HepG2 (cell line): Measurements from ENCODE around the gene CKAP5. TPM values are rescaled to one million over a fixed set of nuclear protein-coding genes. Genes with fewer than 3 reads are reported as not detected.

Experiments used
- ATF7 ChIP-seq, 2 experiments: fragments of 450-650 bp in 1 of 2; sonication (generic) in 1 of 2; formaldehyde crosslinking in 1 of 2; IDR thresholded peaks; 2 replicates each; pipeline versions ENCODE4 v1.4.0 to v1.6.1; 2016 to 2020; ENCODE audit warnings: antibody characterized with exemption in 1 of 2, mild to moderate bottlenecking in 1 of 2, missing genetic modification reagents in 1 of 2
- BRCA1 ChIP-seq: sonication (generic); formaldehyde crosslinking; IDR thresholded peaks from 2 replicates; pipeline ENCODE4 v1.4.0; 2020; ENCODE audit warnings: missing genetic modification reagents
- DR1 ChIP-seq: sonication (generic); formaldehyde crosslinking; IDR thresholded peaks from 2 replicates; pipeline ENCODE4 v1.8.0; 2021; ENCODE audit warnings: mild to moderate bottlenecking, missing genetic modification reagents, inconsistent platforms
- ELF1 ChIP-seq: sonication (generic); formaldehyde crosslinking; IDR thresholded peaks from 2 replicates; pipeline ENCODE4 v1.4.0; 2020; ENCODE audit warnings: missing genetic modification reagents
- NR1H2 ChIP-seq: sonication (generic); formaldehyde crosslinking; IDR thresholded peaks from 2 replicates; pipeline ENCODE4 v1.8.1; 2022; ENCODE audit warnings: low read depth, missing genetic modification reagents, borderline replicate concordance
- SRSF1 ChIP-seq: fragments of 200-400 bp; formaldehyde crosslinking; optimal IDR thresholded peaks from 2 replicates; pipeline ENCODE3; 2017; ENCODE audit warnings: mild to moderate bottlenecking, low read depth, low read length, moderate library complexity
- STAG1 ChIP-seq: sonication (generic); formaldehyde crosslinking; IDR thresholded peaks from 2 replicates; pipeline ENCODE4 v1.4.0; 2020; ENCODE audit warnings: missing genetic modification reagents
- ZBTB42 ChIP-seq: sonication (generic); formaldehyde crosslinking; IDR thresholded peaks from 2 replicates; pipeline ENCODE4 v1.5.0; 2020; ENCODE audit warnings: mild to moderate bottlenecking, missing genetic modification reagents
- ZNF136 ChIP-seq: sonication (generic); formaldehyde crosslinking; IDR thresholded peaks from 2 replicates; pipeline ENCODE4 v1.8.1; 2022; ENCODE audit warnings: low read depth, mild to moderate bottlenecking, moderate library complexity, missing genetic modification reagents
- ZNF138 ChIP-seq: sonication (generic); formaldehyde crosslinking; IDR thresholded peaks from 2 replicates; pipeline ENCODE4 v1.5.0; 2020; ENCODE audit warnings: mild to moderate bottlenecking, low read depth, missing genetic modification reagents
- ZNF678 ChIP-seq: sonication (generic); formaldehyde crosslinking; IDR thresholded peaks from 2 replicates; pipeline ENCODE4 v1.4.0; 2020; ENCODE audit warnings: mild to moderate bottlenecking, missing genetic modification reagents
- ZSCAN25 ChIP-seq: sonication (generic); formaldehyde crosslinking; IDR thresholded peaks from 2 replicates; pipeline ENCODE4 v1.8.0; 2022; ENCODE audit warnings: mild to moderate bottlenecking, missing genetic modification reagents
- polyA plus RNA-seq, 8 experiments: library from polyadenylated mRNA; depleted of rRNA in 3 of 8; stranded (reverse) in 7 of 8; unstranded in 1 of 8; fragments of >200 nt; fragmentation: Illumina TruSeq in 4 of 8; extraction: Trizol in 4 of 8; gene quantifications; 2 replicates each; pipeline versions ENCODE4 v1.2.1 to v1.2.3, GENCODE V29; 2011 to 2016; ENCODE audit warnings: low read depth in 4 of 8, missing spikeins in 1 of 8, mixed read lengths in 1 of 8; ENCODE audit not compliant: insufficient read depth in 1 of 8
- total RNA-seq, 5 experiments: library from RNA; depleted of rRNA; stranded (reverse); fragments of >200 nt; fragmentation: Illumina TruSeq; extraction: Trizol; gene quantifications; 2 replicates each; pipeline ENCODE4 v1.2.3, GENCODE V29; 2016; ENCODE audit warnings: low read depth in 1 of 5
- TF ChIP-seq, protein P1 (sequence below): sonication (generic); formaldehyde crosslinking; IDR thresholded peaks from 2 replicates; pipeline ENCODE4 v1.5.0; 2020; ENCODE audit warnings: mild to moderate bottlenecking, low read depth, missing genetic modification reagents, borderline replicate concordance
- TF ChIP-seq, protein P2 (sequence below): sonication (generic); formaldehyde crosslinking; IDR thresholded peaks from 2 replicates; pipeline ENCODE4 v1.9.0; 2022; ENCODE audit warnings: low read depth, missing genetic modification reagents
- TF ChIP-seq, protein P3 (sequence below): sonication (generic); formaldehyde crosslinking; IDR thresholded peaks from 2 replicates; pipeline ENCODE4 v1.5.1; 2020; ENCODE audit warnings: mild to moderate bottlenecking, moderate library complexity, missing genetic modification reagents
- TF ChIP-seq, protein P4 (sequence below): sonication (generic); formaldehyde crosslinking; IDR thresholded peaks from 2 replicates; pipeline ENCODE4 v1.4.0; 2020; ENCODE audit warnings: mild to moderate bottlenecking, missing genetic modification reagents

Gene CKAP5
- total and polyA plus RNA-seq, 2 of the 13 experiments (the other 11 are each of a cell fraction or from before 2014, with no cell fraction given), result 79.2 to 103 TPM

DNA sequence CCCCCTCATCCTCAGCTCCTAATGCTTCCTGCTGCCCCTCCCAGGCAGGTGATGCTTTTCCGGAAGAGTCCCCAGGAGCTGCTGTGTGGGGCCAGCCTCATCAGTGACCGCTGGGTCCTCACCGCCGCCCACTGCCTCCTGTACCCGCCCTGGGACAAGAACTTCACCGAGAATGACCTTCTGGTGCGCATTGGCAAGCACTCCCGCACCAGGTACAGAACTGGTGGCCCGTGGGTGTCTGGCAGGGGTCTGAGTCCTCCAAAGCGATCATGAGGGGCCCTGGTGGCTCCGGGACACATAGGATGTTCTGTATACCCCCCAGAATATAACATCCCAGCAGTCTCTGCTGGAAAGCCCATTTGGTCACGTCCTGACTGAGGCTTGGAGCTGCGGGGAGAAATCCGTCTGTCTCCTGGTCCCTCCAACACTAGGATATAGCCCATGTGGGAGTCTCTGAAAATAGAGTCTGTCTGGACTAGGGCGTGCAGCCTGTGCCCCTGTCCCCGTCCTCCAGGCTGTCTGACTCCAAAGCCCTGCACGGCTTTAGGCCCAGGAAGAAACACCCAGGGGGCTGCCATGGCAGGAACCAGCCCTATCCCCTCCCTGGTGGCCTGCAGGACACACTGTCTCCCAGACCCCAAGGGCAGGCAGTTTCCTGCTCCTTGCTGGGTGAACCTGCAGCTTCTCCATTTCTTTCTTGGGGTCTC is 118.0 kb downstream of the CKAP5 start (continued):
- no peak for TF ChIP-seq ATF7 (IDR thresholded peaks at IDR 0.05)
- no peak for TF ChIP-seq ATF7 (CRISPR knock-in tag; IDR thresholded peaks at IDR 0.05)
- TF ChIP-seq ZBTB42 (CRISPR knock-in tag), result no peak
- TF ChIP-seq, protein P1, sequence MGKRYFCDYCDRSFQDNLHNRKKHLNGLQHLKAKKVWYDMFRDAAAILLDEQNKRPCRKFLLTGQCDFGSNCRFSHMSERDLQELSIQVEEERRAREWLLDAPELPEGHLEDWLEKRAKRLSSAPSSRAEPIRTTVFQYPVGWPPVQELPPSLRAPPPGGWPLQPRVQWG (CRISPR knock-in tag), result no peak
- no peak for TF ChIP-seq DR1 (CRISPR knock-in tag)
- TF ChIP-seq, protein P2, sequence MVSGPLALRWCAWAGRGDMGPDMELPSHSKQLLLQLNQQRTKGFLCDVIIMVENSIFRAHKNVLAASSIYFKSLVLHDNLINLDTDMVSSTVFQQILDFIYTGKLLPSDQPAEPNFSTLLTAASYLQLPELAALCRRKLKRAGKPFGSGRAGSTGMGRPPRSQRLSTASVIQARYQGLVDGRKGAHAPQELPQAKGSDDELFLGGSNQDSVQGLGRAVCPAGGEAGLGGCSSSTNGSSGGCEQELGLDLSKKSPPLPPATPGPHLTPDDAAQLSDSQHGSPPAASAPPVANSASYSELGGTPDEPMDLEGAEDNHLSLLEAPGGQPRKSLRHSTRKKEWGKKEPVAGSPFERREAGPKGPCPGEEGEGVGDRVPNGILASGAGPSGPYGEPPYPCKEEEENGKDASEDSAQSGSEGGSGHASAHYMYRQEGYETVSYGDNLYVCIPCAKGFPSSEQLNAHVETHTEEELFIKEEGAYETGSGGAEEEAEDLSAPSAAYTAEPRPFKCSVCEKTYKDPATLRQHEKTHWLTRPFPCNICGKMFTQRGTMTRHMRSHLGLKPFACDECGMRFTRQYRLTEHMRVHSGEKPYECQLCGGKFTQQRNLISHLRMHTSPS (CRISPR knock-in tag), result no peak
- peak; percentile 48 for TF ChIP-seq SRSF1
- no peak for TF ChIP-seq ZNF138
- TF ChIP-seq ZNF136 (CRISPR knock-in tag), result no peak
- no peak for TF ChIP-seq ZNF678 (CRISPR knock-in tag)
- TF ChIP-seq, protein P3, sequence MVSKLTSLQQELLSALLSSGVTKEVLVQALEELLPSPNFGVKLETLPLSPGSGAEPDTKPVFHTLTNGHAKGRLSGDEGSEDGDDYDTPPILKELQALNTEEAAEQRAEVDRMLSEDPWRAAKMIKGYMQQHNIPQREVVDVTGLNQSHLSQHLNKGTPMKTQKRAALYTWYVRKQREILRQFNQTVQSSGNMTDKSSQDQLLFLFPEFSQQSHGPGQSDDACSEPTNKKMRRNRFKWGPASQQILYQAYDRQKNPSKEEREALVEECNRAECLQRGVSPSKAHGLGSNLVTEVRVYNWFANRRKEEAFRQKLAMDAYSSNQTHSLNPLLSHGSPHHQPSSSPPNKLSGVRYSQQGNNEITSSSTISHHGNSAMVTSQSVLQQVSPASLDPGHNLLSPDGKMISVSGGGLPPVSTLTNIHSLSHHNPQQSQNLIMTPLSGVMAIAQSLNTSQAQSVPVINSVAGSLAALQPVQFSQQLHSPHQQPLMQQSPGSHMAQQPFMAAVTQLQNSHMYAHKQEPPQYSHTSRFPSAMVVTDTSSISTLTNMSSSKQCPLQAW, result no peak
- no peak for TF ChIP-seq NR1H2 (CRISPR knock-in tag)
- TF ChIP-seq ELF1, result no peak
- TF ChIP-seq ZSCAN25 (CRISPR knock-in tag), result no peak
- TF ChIP-seq BRCA1 (CRISPR knock-in tag), result no peak
- TF ChIP-seq, protein P4, sequence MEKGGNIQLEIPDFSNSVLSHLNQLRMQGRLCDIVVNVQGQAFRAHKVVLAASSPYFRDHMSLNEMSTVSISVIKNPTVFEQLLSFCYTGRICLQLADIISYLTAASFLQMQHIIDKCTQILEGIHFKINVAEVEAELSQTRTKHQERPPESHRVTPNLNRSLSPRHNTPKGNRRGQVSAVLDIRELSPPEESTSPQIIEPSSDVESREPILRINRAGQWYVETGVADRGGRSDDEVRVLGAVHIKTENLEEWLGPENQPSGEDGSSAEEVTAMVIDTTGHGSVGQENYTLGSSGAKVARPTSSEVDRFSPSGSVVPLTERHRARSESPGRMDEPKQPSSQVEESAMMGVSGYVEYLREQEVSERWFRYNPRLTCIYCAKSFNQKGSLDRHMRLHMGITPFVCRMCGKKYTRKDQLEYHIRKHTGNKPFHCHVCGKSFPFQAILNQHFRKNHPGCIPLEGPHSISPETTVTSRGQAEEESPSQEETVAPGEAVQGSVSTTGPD (CRISPR knock-in tag), result no peak
- no peak for TF ChIP-seq STAG1 (CRISPR knock-in tag)
